ENCODE results near the gene TLE5. TPM values are rescaled to one million over a fixed set of nuclear protein-coding genes. Genes with fewer than 3 reads are reported as not detected.

Gene TLE5
- polyA plus RNA-seq, 1 experiment = 579 TPM

DNA sequence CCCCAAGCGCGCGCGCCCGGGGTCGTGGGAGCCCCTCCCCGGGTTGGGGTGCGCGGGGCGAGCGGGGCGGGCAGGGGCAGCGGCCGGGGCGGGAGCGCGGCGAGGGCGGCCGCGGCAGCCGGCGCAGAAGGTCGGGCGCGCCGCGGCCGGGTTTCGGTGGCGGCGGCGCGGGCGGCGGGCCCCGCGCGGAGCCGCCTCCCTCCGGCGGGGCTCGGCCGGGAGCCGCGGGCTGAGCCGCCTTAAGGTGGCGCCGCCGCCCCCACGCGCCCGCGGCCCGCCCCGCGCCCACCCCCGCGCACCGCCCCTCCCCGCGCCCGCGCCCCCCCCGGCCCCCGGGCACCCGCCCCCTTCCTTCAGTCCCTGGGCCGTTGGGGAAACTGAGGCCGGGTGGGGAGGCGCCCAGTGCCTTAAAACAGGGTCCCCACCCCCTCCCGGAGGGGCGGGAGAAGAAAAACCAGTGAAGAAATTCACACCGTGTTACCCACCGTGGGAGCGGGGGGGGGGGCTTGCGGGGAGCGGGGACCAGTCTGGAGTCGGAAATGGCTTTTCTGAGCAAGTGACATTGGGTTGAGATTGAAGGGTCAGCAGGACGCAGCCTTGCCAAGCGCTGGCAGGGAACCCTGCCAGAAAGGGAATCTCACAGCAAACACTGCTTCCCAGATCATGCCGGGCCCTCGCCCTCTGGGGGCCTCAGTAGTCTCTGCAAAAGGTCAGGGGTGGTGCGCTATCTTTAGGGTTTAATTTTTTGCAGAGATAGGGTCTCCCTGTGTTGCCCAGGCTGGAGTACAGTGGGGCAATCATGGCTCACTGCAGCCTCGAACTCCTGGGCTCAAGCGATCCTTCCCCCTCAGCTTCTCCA is 33.0 kb downstream of the TLE5 start, which contains the start of gene TLE2:
TLE2 (minus strand) TSS at position 216 of the 859 bp plus-strand sequence. CDS start 376 bp downstream, outside the sequence.
- peak within 1 kb of the TSS; percentile 39 for H3K4me3 ChIP-seq (ENCODE audit: low read depth, low read length)
- CTCF ChIA-PET = interaction anchor here (0.9 kb wide), 1 partner anchor 14 kb away, joined by 3 read pairs; no protein-coding TSS in a partner anchor

GRCh38 chr19:3028305-3029064 is 33.8 kb downstream of the TLE5 start:
- no peak for TF ChIP-seq CTCF (IDR thresholded peaks at IDR 0.05; ENCODE audit: insufficient read depth, low read depth, low read length)
- Histone ChIP-seq H3K36me3 (ENCODE audit: control insufficient read depth, insufficient read depth, low read length) (no peaks in the 10 kb centered on the region), H3K4me3 (ENCODE audit: low read depth, low read length) (peak overlapping the region; percentile 39), H3K27me3 (ENCODE audit: control insufficient read depth, insufficient read depth, low read length) (peaks cover 44% of the 10 kb centered on the region)
- CTCF ChIA-PET = interaction anchor here (0.6 kb wide), 1 partner anchor 274 kb away, joined by 3 read pairs; no protein-coding TSS in a partner anchor
- no peak for DNase-seq (ENCODE audit: low read depth)
- POLR2A ChIA-PET = no interaction called here

More for the DNA sequence above, 33.0 kb downstream of the TLE5 start, which contains the start of gene TLE2:
- Histone ChIP-seq H3K27me3 (ENCODE audit: control insufficient read depth, insufficient read depth, low read length) (peaks cover 46% of the 10 kb centered on the region), H3K36me3 (ENCODE audit: control insufficient read depth, insufficient read depth, low read length) (no peaks in the 10 kb centered on the region)
- no peak for TF ChIP-seq CTCF (IDR thresholded peaks at IDR 0.05; ENCODE audit: insufficient read depth, low read depth, low read length)
- POLR2A ChIA-PET = no interaction called here
- DNase-seq (ENCODE audit: low read depth) = no peak

DNA sequence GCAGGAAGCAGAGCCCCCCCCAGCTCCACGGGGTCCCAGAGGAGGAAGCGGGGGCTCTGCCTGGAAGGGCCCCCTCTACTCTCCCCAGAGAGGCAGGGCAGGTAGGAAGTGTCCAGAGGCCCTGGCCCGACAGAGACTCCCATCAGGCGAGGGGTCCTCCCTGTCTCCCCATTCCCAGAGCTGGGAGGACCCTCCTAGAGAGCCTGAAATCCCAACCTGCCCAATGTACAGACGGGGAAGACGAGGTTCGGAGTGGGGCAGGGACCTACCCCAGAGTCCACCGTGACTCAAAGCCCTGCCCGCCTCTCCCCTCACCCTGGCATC is 34.4 kb downstream of the TLE5 start:
- H3K4me3 ChIP-seq (ENCODE audit: low read depth, low read length) = no peak overlapping the region
- no peak for TF ChIP-seq CTCF (IDR thresholded peaks at IDR 0.05; ENCODE audit: insufficient read depth, low read depth, low read length)
- ChIA-PET POLR2A (no interaction called here), CTCF (interaction anchor here (0.6 to 0.8 kb wide), 2 partner anchors 15 to 275 kb away, joined by 3 read pairs; no protein-coding TSS in a partner anchor)
- H3K36me3 ChIP-seq (ENCODE audit: control insufficient read depth, insufficient read depth, low read length) = no peaks in the 10 kb centered on the region
- DNase-seq (ENCODE audit: low read depth) = no peak
- H3K27me3 ChIP-seq (ENCODE audit: control insufficient read depth, insufficient read depth, low read length) = peaks cover 44% of the 10 kb centered on the region

GRCh38 chr19:3027292-3027691 is 35.0 kb downstream of the TLE5 start:
- Histone ChIP-seq H3K36me3 (ENCODE audit: control insufficient read depth, insufficient read depth, low read length) (no peaks in the 10 kb centered on the region), H3K4me3 (ENCODE audit: low read depth, low read length) (no peak overlapping the region), H3K27me3 (ENCODE audit: control insufficient read depth, insufficient read depth, low read length) (peaks cover 41% of the 10 kb centered on the region)
- ChIA-PET POLR2A (no interaction called here), CTCF (interaction anchor here (0.8 kb wide), 1 partner anchor 14 kb away, joined by 3 read pairs; no protein-coding TSS in a partner anchor)
- DNase-seq (ENCODE audit: low read depth) = no peak
- no peak for TF ChIP-seq CTCF (IDR thresholded peaks at IDR 0.05; ENCODE audit: insufficient read depth, low read depth, low read length)

DNA sequence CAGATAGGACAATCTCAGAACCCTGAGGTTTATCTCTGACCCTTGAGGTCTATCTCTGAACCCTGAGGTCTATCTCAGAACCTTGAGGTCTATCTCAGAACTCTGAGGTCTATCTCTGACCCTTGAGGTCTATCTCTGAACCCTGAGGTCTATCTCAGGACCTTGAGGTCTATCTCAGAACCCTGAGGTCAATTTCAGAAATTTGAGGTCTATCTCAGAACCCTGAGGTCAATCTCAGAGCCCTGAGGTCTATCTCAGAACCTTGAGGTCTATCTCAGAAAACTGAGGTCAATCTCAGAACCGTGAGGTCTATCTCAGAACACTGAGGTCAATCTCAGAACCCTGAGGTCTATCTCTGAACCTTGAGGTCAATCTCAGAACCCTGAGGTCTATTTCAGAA is 35.5 kb downstream of the TLE5 start:
- H3K4me3 ChIP-seq (ENCODE audit: low read depth, low read length) = no peak overlapping the region
- ChIA-PET POLR2A (no interaction called here), CTCF (no interaction called here)
- DNase-seq (ENCODE audit: low read depth) = no peak
- peaks cover 41% of the 10 kb centered on the region for H3K27me3 ChIP-seq (ENCODE audit: control insufficient read depth, insufficient read depth, low read length)
- no peaks in the 10 kb centered on the region for H3K36me3 ChIP-seq (ENCODE audit: control insufficient read depth, insufficient read depth, low read length)
- no peak for TF ChIP-seq CTCF (IDR thresholded peaks at IDR 0.05; ENCODE audit: insufficient read depth, low read depth, low read length)
